SK-N-SH treated with all-trans-retinoic acid at 6 μM for 48 hours (cell line): ENCODE measurements around the gene OXA1L.

Source experiments
- OSR1 ChIP-seq: fragments of 250-450 bp; sonication (Bioruptor Pico); IDR thresholded peaks from 2 replicates; pipeline ENCODE4 v1.8.0; 2022; ENCODE audit warnings: moderate library complexity, mild to moderate bottlenecking, inconsistent platforms
- TSHZ2 ChIP-seq: fragments of 250-450 bp; sonication (Bioruptor Pico); IDR thresholded peaks from 2 replicates; pipeline ENCODE4 v1.5.0; 2020; ENCODE audit warnings: mild to moderate bottlenecking, moderate library complexity

GRCh38 chr14:22723815-22724214, 42.7 kb upstream of the OXA1L start:
- TF ChIP-seq TSHZ2 (no peak), OSR1 (CRISPR knock-in tag) (no peak)
